ENCODE data around the gene CCNF.

The CCNF gene

DNA sequence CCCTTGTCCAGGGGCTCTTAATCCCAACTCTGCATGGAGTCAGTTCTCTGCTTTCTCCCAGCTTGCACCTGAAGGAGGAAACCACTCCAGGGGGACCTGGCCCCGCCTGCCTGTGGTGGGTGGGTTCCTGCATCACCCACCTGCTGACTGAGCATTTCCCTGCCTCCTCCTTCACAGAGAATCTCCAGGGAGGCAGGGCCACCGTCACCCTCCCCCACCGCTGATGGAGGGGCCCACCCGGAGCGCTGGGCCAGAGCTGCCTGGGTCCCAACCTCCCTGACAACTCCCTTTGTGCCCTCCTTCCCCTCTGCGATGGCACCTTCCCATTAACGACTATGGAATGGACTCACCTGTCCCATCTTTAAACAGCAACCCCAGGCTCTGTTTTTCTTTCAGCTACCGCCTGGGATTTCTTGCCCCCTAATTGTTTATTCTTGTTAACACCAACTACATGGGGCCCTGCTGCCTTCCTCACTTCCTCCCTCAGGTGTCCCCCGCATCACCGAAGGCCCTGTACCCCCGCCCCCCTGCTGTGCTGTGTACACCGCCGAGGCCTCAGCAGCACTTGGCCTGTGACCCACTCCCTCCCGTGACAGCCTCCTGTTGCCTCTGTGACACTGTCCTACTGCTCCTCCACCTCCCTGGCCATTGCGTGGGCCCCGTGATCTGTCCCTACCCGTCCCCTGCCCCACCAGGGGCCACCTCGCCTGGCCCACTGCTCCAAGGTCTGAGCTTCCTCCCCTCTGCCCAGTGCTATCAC, 29.8 kb downstream of the CCNF start:
- no peak for DNase-seq

DNA sequence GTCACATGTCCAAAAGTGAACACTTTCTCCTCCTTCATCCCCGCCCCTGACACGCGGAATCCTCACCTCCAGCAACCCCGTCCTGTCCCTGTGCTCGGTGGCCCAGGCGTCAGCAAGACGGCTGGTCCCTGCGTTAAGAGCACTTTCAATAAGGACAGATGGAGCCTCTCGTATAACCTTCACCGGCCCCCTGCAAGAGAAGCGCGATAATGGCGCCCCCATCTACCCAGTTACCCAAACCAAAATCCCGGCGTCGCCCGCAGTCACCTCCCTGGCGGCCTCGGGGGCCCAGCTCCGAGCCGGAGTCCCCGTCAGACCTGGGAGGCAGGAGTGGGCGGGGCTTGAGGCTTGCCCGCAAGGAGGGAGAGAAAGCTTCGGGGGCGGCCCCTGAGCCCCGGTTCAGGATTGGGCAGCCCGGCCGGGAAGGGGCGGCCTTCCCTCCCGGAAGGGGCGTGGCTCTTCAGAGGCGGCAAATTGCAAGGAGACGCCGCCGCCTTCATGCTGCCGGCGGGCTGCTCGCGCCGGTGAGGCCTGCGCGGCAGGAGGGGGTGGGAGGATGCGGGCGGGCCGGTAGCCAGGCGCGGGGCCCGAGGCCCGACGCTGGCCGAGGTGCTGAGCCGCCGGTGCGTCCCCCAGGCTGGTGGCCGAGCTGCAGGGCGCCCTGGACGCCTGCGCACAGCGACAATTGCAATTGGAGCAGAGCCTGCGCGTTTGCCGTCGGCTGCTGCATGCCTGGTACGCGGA, 30.6 kb downstream of the CCNF start, which contains the start of gene TEDC2:
TEDC2 (plus strand) TSS at position 463 of the 744 bp plus-strand sequence; CDS start at position 499, 36 bp downstream.
- DNase-seq, result peak; percentile 87

DNA sequence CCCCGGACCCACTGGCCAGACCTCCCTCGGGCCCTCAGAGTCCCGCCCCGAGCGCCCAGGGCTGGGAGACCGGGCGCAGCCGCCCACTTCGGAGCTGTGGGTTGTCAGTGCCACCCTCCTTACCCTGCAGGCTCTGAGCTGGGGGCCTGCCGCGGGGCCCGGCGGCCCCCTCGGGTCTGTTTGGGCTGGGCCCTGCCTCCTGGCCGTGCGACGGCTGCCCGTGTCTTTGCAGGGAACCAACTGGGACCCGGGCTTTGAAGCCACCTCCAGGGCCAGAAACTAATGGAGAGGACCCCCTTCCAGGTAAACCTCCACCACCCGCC, 31.1 kb downstream of the CCNF start:
- DNase-seq, result no peak

DNA sequence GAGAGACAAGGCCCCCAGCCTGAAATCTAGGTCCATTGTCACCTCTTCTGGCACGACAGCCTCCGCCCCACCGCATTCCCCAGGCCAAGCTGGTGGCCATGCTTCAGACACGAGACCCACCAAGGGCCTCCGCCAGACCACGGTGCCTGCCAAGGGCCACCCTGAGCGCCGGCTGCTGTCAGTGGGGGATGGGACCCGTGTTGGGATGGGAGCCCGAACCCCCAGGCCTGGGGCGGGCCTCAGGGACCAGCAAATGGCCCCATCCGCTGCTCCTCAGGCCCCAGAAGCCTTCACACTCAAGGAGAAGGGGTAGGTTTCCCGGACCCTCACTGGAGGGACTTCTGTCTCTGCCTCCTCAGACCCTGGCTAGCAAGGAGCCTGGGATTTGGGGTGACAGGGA, 31.7 kb downstream of the CCNF start:
- DNase-seq, result no peak

DNA sequence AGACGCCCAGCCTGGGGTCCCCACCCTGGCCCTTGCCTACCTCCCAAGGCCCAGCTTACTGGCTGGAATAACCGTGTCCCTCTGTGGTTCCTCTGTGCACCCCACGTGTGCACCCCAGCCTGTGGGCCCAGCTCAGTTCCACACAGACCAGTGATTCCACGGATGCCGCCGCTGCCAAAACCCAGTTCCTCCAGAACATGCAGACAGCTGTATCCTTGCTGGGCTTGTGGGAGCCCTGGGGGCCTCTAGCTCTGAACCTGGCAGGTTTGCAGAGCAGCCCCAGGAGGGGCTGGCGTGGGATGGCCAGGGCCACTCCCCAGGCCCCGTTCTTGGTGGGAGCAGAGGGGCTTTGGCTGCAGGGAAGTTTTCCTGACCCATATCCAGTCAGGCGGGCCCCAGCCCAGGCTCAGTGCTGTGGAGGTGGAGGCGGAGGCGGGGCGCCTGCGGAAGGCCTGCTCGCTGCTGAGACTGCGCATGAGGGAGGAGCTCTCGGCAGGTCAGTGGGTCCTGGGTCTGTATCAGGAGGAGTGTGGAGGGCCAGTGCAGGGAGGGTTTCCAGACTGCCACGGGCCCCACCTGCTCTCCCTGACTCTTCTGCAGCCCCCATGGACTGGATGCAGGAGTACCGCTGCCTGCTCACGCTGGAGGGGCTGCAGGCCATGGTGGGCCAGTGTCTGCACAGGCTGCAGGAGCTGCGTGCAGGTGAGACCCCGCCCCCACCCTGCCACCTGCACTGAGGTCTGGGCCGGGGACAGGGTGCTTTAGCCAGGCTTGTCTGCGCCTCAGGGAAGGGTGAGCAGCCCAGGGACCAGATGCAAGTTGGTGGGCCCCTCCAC, 33.0 kb downstream of the CCNF start:
- DNase-seq, result no peak

DNA sequence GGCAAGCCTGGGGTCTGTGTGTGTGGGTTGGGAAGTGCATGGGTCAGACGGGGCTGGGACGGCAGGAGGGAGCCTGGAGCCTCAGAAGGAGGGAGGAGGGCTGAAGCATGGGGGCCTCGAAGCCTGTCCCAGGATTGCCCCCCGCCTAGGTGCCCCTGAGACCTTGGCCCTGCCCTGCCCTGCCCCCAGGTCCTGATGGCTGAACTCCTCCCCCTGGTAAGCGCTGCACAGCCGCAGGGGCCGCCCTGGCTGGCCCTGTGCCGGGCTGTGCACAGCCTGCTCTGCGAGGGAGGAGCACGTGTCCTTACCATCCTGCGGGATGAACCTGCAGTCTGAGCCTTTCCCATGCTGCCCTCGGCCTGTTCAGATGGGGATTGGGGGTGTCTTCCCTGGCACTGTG, 35.1 kb downstream of the CCNF start:
- no peak for DNase-seq

DNA sequence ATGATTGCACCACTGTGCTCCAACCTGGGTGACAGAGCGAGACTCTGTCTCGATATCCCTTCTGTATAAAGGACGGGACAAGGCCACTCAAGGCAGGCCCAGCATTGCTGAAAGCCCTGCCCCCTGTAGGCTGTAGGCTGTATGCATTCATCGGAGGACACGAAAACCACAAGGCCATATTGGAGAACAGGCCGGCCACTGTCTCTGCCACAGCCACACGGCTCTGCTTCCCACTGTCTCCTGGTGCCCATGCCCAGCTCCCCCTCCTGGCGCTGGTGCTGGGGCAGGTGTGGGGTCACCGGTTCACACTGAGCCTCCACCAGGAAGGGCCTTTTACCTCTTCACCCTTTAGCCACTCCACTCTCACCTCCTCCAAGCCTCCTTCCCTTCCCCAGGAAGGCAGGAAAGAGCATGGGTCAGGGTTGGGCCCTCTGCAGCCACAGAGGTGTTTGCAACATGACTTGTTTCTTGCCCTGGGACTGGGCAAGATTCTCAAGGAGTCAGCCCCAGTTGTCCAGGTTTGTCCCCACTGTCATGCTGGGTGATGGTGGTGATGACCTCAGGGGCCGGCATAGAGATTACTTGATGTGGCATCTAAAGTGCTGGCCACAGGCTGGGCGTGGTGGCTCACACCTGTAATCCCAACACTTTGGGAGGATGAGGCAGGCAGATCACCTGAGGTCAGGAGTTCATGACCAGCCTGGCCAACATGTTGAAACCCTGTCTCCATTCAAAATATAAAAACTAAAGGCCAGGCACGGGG, 36.6 kb downstream of the CCNF start:
- DNase-seq, result no peak

DNA sequence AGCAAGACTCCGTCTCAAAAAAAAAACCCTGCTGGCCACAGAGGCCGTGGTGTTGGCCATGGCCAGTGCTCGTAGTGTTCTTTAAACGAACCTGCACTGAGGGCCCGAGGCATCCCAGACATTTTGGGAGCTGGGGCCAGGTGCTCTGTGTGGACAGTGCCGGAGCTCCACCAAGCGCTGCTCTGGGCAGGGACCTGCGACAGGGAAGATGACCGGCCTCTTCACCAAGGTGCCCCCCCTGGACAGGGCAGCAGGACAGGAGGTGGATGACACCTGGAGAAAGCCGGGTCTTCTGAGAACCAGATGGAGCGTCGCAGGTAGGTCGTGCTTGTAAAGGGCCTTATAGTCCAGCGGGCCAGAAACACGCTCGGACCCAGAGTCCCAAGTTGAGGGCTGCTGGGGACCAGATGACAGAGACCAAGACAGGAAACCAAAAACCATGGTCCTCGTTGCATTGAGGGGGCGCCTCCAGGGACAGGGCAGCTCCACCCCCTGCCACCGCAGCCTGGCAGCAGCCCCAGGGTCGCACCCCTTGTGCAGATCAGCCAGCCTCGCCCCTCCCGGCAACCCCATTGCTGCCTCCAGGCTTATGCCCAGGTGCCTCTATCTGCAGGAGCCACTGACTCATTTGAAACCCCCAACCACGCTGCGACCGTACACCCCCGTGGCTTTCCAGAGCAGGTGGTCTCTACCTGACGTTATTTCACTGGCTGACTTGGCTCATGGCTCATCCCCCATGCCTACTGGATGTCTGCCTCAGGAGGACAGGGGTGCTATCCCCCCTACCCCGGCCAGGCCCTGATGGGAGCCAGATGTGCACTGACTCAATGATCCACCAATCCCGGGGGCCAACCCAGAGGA, 37.6 kb downstream of the CCNF start:
- no peak for DNase-seq

DNA sequence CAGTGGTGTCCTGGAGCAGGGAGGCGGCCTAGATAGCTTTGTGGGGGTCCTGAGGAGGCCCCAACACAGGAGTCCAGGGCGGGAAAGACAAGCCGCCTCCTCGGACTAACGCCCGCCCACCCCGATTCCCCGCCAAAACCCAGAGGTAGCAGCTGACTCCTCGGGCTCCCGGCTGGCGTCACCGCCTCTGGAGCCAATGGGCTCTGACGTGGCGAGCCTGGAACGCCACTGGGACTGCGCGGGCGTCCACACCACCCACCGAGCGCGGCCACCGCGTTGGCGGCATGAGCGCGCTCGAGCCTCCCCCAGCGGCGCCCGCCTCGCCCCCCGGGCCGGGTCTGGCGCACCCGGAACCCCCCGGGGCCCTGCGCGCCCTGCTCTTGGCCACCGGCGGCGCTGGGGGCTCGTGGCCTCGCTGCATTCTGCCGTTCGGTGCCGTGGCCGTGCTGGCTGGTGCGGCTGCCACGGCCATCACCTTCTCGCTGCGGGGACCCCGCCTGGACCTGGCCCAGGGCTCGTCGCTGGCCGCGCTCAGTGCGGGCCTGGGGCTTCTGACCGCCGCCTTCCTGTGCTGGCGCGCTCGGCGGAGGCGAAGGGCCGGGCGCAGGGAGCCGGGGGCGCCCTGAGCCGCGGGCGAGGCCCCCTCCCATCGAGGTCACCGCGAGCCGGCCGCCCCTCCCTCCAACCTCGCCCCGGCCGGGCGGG, 38.4 kb downstream of the CCNF start:
- DNase-seq, result no peak

DNA sequence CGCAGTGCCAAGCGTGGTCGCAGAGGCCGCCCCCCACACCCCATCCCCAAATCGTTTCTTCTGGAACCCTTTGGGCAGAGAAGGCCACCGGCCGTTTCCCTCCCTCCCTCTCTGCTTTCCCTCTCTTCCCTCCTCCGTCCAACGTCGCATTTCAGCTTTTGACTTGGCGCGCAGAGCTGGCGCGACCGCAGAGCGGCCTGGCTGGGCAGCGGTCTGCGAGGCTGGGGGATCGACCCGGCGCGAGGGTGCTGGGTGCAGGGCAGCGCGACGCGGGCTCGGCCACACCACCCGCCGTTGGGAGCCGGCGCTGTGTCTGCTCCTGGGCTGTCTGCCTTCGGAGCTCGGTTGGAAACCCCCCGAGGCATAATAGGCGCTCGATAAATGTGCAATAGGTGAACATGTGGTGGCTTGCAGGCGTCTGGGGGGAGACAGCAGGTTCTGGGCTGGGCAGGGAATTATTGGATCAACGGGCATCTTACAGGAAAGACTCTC, 39.0 kb downstream of the CCNF start:
- no peak for DNase-seq

DNA sequence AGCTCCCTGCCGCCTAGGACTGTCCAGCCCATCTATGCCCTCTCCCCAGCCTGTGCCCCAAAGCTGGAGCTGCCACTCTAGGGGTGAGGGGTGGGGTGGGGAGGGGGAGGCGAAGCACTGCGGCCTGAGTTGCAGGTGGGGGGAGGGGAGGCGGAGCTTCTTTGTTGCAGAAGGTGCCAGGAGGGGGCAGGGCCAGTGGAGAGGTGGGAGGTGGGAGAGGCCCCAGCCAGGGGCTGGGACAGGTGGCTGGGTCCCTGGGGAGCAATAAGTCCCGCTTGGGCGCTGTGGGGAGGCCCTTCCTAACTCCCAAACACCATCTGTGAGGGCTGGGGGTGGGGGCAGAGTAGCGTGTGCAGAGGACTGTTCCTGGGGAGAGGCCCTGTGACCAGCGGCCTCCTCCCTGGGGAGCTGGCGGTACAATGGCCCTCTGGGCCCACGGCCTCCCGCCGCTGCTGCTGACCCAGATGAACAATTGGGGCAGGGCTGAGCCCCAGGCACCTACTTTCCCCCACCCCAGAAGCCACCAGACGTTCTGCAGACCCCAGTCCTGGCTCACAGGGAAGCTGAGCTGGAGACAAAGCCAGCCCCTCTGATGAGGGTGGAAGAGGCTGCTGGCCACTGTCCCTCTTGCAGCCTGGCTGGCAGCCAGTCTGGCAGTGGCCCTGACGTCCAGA, 39.6 kb downstream of the CCNF start:
- DNase-seq, result no peak

DNA sequence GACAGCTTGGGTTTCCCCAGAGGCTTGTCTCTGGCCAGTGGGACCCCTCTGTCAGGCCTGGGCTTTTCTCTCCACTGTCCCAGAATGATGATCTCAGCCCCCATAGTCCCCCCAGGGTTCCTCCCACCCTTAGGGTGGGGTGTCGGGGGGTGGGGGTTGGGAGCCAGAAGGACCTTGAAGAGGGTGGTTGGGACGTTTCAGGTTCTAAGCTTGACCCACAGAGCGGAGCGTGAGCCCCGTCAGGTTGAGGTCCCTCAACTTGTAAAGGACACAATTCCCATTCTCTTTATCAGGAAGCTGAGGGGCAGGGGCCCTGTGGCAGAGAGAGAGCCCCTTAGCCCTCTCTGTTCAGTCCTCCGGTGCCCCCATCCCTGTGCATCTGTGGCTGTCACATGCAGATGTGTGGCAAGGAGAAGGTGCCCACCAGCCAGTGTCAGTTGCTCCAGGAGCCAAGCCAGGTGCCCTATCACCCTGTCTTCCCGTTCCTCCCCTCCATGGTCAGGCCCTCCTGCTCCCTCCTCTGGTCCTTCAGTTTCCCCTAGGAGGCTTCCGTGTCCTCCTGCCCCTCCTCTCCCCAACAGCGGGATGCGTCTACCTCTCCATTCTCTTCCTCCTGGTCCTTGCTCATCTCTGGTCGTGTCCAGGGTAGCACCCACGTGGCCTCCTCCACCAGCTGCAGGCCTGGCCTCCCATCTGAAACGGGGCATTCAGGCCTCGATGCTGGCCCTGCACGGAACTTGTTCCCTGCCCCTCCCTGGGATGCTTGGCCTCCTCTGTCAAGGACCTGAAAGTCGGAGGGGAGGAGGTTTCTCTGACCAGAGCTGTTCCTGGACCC, 40.4 kb downstream of the CCNF start:
- no peak for DNase-seq

DNA sequence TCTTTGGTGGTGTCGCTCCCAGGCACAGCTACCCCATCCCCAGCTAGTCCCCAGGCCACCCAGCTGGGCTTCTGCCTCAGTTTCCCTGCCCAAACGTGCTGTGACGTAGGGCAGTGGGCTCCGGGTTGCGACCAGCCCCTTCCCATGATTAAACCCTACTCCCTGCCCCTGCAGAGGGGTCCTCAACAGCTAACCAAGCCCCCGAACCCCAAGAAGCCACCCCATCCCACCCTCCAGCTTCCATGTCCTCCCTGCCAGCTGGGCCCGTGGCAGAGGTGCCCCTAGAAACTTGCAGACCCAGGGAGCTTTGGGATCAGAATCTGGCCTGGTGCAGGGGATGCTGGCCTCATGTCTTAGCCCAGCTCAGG, 41.0 kb downstream of the CCNF start:
- DNase-seq, result no peak

DNA sequence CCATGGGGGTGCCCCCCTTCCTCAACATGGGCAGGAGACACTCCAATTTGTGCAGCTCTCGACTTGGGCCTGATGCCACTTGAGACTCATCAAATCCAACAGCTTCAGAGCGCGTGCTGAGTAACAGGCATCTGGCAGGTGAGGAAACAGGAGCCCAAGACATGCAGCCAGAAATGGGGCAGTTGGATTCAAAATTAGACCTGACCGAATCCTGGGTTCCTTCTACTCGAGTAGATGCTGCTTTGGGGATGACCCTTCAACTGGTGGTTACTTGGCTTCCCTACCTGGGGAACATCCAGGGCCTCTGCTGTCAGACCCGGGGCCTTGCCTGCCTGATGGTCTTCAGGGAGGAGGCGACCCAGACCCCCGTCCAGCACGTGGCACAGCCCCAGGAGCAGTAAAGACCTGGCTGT, 41.4 kb downstream of the CCNF start:
- DNase-seq, result no peak

DNA sequence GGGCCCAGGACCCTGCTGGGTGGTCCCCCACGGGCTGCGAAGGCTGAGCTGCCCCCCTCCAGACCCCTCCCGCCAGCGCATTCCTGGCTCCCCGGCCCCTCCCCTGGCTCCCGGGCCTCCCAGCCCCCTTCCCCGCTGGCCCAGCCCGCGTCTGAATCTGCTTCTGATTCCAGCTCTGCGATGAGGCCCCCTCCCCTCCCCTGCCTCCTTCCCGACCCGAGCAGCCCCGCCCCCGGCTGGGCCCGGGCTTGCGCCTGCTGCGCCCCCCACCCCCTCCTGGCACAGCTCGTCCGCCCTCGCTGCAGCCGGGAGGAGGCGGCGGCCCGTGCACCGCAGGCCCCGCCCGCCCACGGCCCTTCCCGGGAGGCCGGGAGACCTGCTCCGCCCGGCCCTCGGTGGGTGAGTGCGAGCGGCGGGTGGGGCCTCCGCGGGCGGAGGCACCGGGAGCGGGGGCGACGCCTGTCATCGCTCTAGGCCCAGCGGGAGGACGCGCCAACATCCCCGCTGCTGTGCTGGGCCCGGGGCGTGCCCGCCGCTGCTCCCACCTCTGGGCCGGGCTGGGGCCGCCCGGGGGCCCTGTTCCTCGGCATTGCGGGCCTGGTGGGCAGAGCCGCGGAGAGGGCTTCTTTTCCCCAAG, 41.9 kb downstream of the CCNF start, which contains the start of gene NTN3:
NTN3 (plus strand) TSS at position 282 of the 637 bp plus-strand sequence. CDS start 405 bp downstream, outside the sequence.
- DNase-seq, result no peak

DNA sequence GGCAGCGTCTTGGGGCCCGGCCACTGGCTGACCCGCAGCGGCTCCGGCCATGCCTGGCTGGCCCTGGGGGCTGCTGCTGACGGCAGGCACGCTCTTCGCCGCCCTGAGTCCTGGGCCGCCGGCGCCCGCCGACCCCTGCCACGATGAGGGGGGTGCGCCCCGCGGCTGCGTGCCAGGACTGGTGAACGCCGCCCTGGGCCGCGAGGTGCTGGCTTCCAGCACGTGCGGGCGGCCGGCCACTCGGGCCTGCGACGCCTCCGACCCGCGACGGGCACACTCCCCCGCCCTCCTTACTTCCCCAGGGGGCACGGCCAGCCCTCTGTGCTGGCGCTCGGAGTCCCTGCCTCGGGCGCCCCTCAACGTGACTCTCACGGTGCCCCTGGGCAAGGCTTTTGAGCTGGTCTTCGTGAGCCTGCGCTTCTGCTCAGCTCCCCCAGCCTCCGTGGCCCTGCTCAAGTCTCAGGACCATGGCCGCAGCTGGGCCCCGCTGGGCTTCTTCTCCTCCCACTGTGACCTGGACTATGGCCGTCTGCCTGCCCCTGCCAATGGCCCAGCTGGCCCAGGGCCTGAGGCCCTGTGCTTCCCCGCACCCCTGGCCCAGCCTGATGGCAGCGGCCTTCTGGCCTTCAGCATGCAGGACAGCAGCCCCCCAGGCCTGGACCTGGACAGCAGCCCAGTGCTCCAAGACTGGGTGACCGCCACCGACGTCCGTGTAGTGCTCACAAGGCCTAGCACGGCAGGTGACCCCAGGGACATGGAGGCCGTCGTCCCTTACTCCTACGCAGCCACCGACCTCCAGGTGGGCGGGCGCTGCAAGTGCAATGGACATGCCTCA, 42.6 kb downstream of the CCNF start:
- DNase-seq, result no peak

DNA sequence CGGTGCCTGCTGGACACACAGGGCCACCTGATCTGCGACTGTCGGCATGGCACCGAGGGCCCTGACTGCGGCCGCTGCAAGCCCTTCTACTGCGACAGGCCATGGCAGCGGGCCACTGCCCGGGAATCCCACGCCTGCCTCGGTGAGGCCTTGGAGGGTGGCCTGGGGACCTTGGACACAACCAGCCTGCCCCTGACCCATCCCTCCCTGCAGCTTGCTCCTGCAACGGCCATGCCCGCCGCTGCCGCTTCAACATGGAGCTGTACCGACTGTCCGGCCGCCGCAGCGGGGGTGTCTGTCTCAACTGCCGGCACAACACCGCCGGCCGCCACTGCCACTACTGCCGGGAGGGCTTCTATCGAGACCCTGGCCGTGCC, 43.2 kb downstream of the CCNF start:
- no peak for DNase-seq

DNA sequence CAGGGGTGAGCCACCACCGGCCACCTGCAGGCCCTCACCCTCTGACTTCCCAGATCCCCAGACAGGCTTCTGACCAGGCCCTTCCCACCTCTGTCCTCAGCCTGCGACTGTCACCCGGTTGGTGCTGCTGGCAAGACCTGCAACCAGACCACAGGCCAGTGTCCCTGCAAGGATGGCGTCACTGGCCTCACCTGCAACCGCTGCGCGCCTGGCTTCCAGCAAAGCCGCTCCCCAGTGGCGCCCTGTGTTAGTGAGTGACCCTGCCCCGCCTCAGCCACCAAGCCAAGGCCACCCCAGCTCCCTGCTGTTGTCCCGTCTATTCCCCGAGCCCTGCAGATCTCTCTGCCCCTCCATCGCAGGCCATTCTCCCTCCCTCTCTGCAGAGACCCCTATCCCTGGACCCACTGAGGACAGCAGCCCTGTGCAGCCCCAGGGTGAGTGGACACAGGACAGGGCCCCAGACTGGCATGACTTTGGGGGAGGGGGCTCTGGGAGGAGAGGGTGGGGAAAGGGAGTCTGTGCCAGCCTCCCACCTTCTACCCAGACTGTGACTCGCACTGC, 43.7 kb downstream of the CCNF start:
- DNase-seq, result no peak

All from kidney glomerular epithelial cell (primary cell).